Brain microvascular endothelial cell (primary cell): ENCODE measurements around the gene COL5A1.

Experiments used
- DNase-seq: peaks from one replicate; pipeline ENCODE4 v3.0.0-alpha.2; 2020
- H3K27ac ChIP-seq: fragments of 250-450 bp; sonication (Bioruptor Pico); 2 replicates; pipeline ENCODE4 v1.5.1; 2020; ENCODE audit warnings: mild to moderate bottlenecking, moderate library complexity
- H3K27me3 ChIP-seq: fragments of 250-450 bp; sonication (Bioruptor Pico); replicated peaks from 2 replicates; pipeline ENCODE4 v1.5.1; 2020; ENCODE audit warnings: mild to moderate bottlenecking
- H3K36me3 ChIP-seq: fragments of 250-450 bp; sonication (Bioruptor Pico); replicated peaks from 2 replicates; pipeline ENCODE4 v1.5.1; 2020; ENCODE audit warnings: mild to moderate bottlenecking
- H3K4me3 ChIP-seq: 2 replicates; pipeline ENCODE4 v1.5.1; 2011; ENCODE audit warnings: low read depth, mild to moderate bottlenecking, control low read depth, low read length, moderate library complexity
- in situ Hi-C: cut with HindIII; loops from 2 replicates; pipeline ENCODE4 v1.10.0; 2017; ENCODE audit warnings: low sequenced_read_pairs, low pct_ligation_motif_present
- TF ChIP-seq, protein P1 (sequence below): IDR thresholded peaks from 2 replicates; pipeline ENCODE4 v1.5.1; 2011; ENCODE audit warnings: low read depth, mild to moderate bottlenecking, moderate library complexity, low read length, control low read depth, inconsistent platforms; ENCODE audit errors: missing control alignments

COL5A1 gene

DNA sequence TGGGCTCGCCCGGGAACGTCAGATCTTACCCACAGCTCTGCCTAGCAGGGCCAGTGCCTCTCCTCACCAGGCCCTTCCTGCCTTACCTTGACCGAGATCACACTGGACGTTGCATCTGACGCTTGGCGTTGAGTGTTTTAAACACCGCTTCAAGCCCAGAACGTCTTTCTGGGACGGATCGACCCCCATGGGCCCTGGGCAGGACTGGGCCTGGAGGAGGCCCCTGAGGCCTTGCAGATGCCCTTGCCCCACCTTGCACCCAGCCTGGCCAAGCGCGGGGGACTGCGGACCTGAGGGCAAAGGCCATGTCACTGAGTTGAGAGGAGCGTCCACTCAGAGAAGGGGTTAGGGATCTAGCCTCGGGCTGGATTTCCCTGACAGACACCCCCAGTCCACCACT, 174.7 kb downstream of the COL5A1 start:
- TF ChIP-seq, protein P1, sequence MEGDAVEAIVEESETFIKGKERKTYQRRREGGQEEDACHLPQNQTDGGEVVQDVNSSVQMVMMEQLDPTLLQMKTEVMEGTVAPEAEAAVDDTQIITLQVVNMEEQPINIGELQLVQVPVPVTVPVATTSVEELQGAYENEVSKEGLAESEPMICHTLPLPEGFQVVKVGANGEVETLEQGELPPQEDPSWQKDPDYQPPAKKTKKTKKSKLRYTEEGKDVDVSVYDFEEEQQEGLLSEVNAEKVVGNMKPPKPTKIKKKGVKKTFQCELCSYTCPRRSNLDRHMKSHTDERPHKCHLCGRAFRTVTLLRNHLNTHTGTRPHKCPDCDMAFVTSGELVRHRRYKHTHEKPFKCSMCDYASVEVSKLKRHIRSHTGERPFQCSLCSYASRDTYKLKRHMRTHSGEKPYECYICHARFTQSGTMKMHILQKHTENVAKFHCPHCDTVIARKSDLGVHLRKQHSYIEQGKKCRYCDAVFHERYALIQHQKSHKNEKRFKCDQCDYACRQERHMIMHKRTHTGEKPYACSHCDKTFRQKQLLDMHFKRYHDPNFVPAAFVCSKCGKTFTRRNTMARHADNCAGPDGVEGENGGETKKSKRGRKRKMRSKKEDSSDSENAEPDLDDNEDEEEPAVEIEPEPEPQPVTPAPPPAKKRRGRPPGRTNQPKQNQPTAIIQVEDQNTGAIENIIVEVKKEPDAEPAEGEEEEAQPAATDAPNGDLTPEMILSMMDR, result no peak
- in situ Hi-C loops, result no loop called here
- H3K27me3 ChIP-seq, result no peaks in the 10 kb centered on the region
- DNase-seq, result no peak
- peaks cover 96% of the 10 kb centered on the region for H3K36me3 ChIP-seq
- H3K4me3 ChIP-seq, result no peak overlapping the region
- H3K27ac ChIP-seq, result no peak overlapping the region

DNA sequence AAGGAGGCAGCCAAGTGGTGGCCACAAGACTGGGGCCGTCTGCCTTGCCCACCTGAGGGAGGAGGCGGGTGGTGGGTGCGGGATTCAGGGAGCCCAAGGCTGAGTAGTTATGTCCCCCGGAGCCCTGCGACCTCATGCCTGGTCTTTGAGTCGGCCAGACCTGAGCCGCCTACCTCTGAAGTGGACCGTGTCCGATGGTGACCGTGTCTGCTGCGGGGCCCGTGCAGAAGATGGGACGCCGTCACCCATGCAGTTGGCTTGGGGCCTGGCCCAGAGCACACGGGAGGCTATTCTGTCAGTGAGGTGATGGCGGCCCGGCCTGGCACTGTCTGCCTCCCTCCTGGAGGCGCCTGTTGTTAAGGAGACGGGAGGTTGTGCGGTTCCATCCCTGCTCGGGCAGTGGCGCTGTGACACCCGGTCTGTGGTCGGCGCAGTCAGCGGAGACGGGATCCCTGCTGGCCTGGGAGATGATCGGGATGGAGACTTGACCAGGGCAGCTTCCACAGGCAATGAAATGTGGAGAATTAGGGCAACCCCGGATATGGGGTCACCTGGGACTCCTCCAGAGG, 176.5 kb downstream of the COL5A1 start:
- Histone ChIP-seq H3K4me3 (no peak overlapping the region), H3K36me3 (peaks cover 93% of the 10 kb centered on the region), H3K27me3 (no peaks in the 10 kb centered on the region), H3K27ac (no peak overlapping the region)
- no peak for DNase-seq
- in situ Hi-C loops, result no loop called here
- TF ChIP-seq, protein P1, result no peak

DNA sequence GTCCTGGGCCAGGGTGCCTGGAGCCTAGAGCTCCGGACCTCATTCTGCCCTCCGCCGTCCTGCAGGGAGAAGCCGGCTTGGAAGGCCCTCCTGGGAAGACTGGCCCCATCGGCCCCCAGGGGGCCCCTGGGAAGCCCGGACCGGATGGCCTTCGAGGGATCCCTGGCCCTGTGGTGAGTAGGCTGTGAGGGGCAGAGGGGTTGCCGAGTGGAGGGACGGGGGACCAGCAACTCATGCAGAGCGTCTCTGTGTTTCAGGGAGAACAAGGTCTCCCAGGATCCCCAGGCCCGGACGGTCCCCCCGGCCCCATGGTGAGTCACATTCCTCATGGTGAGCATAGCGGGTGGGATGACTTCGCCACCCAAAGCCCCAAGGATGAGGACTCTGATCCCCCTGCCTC, 177.0 kb downstream of the COL5A1 start:
- no peaks in the 10 kb centered on the region for H3K27me3 ChIP-seq
- peaks cover 95% of the 10 kb centered on the region for H3K36me3 ChIP-seq
- TF ChIP-seq, protein P1, result no peak
- H3K4me3 ChIP-seq, result no peak overlapping the region
- DNase-seq, result no peak
- no peak overlapping the region for H3K27ac ChIP-seq
- in situ Hi-C loops, result no loop called here

DNA sequence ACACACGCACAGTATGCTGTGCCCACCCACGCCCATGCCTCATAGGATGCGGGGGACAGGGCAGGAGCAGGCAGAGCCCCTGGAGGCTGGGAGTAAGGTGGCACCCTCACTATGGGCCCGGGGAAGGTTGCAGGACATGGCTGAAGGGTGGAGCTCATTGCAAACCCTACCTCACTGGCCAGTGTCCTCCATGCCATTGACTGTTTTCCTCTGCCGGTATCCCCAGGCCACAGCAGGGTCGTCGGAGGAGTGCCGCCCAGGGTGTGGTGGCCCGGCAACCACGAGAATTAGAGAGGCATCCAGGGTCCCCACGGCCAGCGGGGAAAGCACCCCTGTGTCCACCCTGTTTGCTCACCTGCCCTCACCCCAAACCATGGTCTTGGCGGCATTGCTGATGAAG, 179.3 kb downstream of the COL5A1 start:
- in situ Hi-C loops, result no loop called here
- no peak overlapping the region for H3K4me3 ChIP-seq
- H3K27ac ChIP-seq, result no peak overlapping the region
- no peaks in the 10 kb centered on the region for H3K27me3 ChIP-seq
- TF ChIP-seq, protein P1, result no peak
- peaks cover 95% of the 10 kb centered on the region for H3K36me3 ChIP-seq
- no peak for DNase-seq

DNA sequence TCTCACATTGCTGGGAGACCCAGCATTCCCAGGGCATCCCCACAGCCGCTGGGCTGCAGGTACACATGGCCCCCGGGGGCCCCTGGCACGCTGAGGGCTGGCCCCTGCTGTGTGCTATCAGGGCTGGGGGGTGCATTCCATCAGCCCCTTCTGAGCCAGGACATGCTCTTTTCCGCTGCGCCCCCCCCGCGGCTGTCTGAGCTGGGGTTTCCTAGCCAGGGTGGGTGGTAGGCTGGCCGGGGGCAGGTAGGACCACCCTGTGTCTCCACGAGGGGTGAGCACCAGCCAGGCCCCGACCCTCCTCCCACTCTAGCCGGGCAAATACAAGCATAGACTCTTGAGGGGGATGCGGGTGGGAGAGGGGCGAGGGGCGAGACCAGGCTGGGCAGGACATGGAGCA, 180.9 kb downstream of the COL5A1 start:
- no peaks in the 10 kb centered on the region for H3K27me3 ChIP-seq
- DNase-seq, result no peak
- H3K4me3 ChIP-seq, result no peak overlapping the region
- H3K36me3 ChIP-seq, result peaks cover 94% of the 10 kb centered on the region
- TF ChIP-seq, protein P1, result no peak
- no peak overlapping the region for H3K27ac ChIP-seq
- in situ Hi-C loops, result no loop called here

DNA sequence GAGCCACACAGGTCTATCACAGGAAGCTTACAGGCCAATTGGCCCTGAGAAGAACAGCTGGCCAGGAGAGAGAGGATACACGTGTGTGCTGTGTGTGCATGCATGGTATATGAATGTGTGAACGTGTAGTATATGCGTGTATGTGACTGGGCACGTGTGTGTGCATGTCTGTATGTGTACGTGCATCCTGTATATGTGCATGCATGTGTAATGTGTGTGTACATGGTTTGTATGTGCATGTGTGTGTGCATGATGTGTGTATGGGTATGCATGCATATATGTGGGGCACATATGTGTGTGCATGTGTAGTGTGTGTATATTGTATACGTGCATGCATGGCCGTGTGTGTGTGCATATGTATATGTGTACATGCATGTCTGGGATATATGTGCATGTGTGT, 182.0 kb downstream of the COL5A1 start:
- Histone ChIP-seq H3K27ac (no peak overlapping the region), H3K36me3 (peaks cover 92% of the 10 kb centered on the region), H3K27me3 (no peaks in the 10 kb centered on the region), H3K4me3 (no peak overlapping the region)
- in situ Hi-C loops, result no loop called here
- DNase-seq, result no peak
- TF ChIP-seq, protein P1, result no peak
